Heart left ventricle (tissue), 16 donors: ENCODE results near the gene YTHDC1. TPM values are rescaled to one million over a fixed set of nuclear protein-coding genes. Genes with fewer than 3 reads are reported as not detected.
A peak's percentile ranks its signal among the peaks of the same experiment; 100 is the strongest.

Experiments used
- ATAC-seq, 4 donors: fragments of 200-7000 bp; cut with Tn5 transposase; one replicate each; pipeline ENCODE4 v1.9.1; 2020 to 2022; ENCODE audit warnings: moderate library complexity in 4 of 4, mild to moderate bottlenecking in 3 of 4, moderate number of reproducible peaks in 1 of 4
- DNase-seq, 5 donors: peaks; one replicate each; pipeline ENCODE4 v3.0.0-alpha.2; 2020
- H3K27ac ChIP-seq, 12 donors: fragments of 200-600 bp; sonication (generic) in 4 of 12; one replicate each; pipeline versions ENCODE4 v1.5.0 to v1.8.0; 2016 to 2022; ENCODE audit warnings: mild to moderate bottlenecking in 2 of 12
- H3K27me3 ChIP-seq, 9 donors: fragments of 200-600 bp; sonication (generic) in 2 of 9; one replicate each; pipeline versions ENCODE4 v1.5.1 to v1.8.0; 2016 to 2022; ENCODE audit warnings: mild to moderate bottlenecking in 3 of 9
- H3K36me3 ChIP-seq, 9 donors: fragments of 200-600 bp; sonication (generic) in 2 of 9; one replicate each; pipeline versions ENCODE4 v1.5.0 to v1.8.0; 2018 to 2022; ENCODE audit warnings: mild to moderate bottlenecking in 2 of 9
- H3K4me1 ChIP-seq, 12 donors: fragments of 200-600 bp; sonication (generic) in 4 of 12; one replicate each; pipeline versions ENCODE4 v1.5.0 to v1.8.0; 2016 to 2022; ENCODE audit warnings: mild to moderate bottlenecking in 3 of 12
- H3K4me3 ChIP-seq, 12 donors: fragments of 200-600 bp; sonication (generic) in 4 of 12; one replicate each; pipeline versions ENCODE4 v1.5.0 to v1.8.0; 2017 to 2022; ENCODE audit warnings: mild to moderate bottlenecking in 9 of 12, moderate library complexity in 4 of 12
- H3K9me3 ChIP-seq, 12 donors: fragments of 200-600 bp; sonication (generic) in 4 of 12; one replicate each; pipeline versions ENCODE4 v1.5.0 to v1.8.0; 2016 to 2022; ENCODE audit warnings: mild to moderate bottlenecking in 1 of 12
- POLR2A ChIP-seq, 2 donors: fragments of 450-650 bp; IDR thresholded peaks; one replicate each; pipeline ENCODE4 v1.6.1; 2017; ENCODE audit warnings: antibody characterized with exemption in 2 of 2, mild to moderate bottlenecking in 2 of 2, moderate library complexity in 2 of 2
- WGBS, 4 donors: extraction: QIAGEN DNeasy Blood & Tissue Kit in 2 of 4; methylation state at CpG; one replicate each; pipeline versions ENCODE4 v1.1.5 to v1.1.7; 2013 to 2018; 5-methylcytosine and 5-hydroxymethylcytosine counted together
- intact Hi-C, 10 donors: fragments of 100-400 bp; cut with DNase I; formaldehyde crosslinking; loops; one replicate each; pipeline versions ENCODE4 v1.11.1 to v1.14.2; 2022
- polyA plus RNA-seq, 2 donors: library from polyadenylated mRNA; stranded (reverse); fragments of 200-250 nt; gene quantifications; one replicate each; pipeline ENCODE4 v1.2.3, GENCODE V29; 2013
- total RNA-seq, 9 donors: library from RNA; depleted of rRNA in 2 of 9; stranded (reverse); fragments of >200 nt in 2 of 9; fragmentation: NEBNext Ultra II Directional in 3 of 9; extraction: Animal tissue kit (Norgen Biotek cat#: 25700) in 3 of 9; gene quantifications; one replicate each; pipeline versions ENCODE4 v1.1.0 to v1.2.4, GENCODE V29; 2016 to 2023
- TF ChIP-seq, protein P1 (sequence below), 12 donors: fragments of 200-600 bp; sonication (generic) in 4 of 12; IDR thresholded peaks; one replicate each; pipeline versions ENCODE4 v1.5.0 to v1.8.0; 2018 to 2022; ENCODE audit warnings: antibody characterized with exemption in 12 of 12, mild to moderate bottlenecking in 5 of 12
- donor health status: ischemic (EF 13 %, LVEDD 7.1; RV severe dilation, severe dysfunction).
- donor health status: healthy with polysubstance abuse.
- donor health status: DM: no; HTN: yes; CAD: no.
- donor health status: DM: no; HTN: no; CAD: no.
- donor health status: ischemic (EF 25% LVEDD 6.9; RV normal size, moderate dysfunction).
- donor health status: ischemic (EF 25% LVEDD 5.7; RV mildly dilated, moderate dysfunction).
- donor health status: healthy.
- donor health status: DM: yes; HTN: yes; CAD: no.
- donor health status: ischemic (EF 35%, LVEDD 5.7; RV mildly dilated, moderate dysfunction).
- donor health status: nonischemic (EF 11% LVEDD 7.7; RV severe dilation, severe dysfunction).
- donor health status: DM: yes; HTN: yes; CAD: no.
- donor health status: PGD.
- donor health status: ischemic (EF 29% LVEDD 5.4; RV normal size, mild dysfunction).
- donor health status: nonischemic (EF 23%, LVEDD 6.1; RV moderate dilation, normal function).

YTHDC1 gene
- total and polyA plus RNA-seq, 11 donors = 27.0 to 60.8 (median 42.1) TPM

DNA sequence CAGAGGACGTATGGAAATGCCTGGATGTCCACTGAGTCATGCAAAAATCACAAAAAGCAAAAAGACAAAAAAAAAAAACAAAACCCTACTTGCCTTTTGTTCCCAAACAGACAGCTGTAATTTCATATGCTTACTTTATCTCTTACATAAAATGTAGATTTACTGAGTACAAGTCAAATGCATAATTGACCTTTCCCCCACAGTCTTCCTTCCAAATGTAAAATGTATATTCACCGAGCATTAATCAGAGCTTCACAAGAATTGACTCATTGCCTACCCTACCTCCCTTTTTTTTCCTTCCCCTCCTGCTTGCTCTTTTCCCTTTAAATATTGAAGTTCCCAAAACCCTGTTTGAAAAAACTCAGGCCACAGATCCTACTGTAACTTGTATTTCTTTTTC, 71.9 kb downstream of the YTHDC1 start:
- WGBS, 4 donors = 57 to 79% (median 72%) methylated on average over 2 of the region's 2 CpGs
- ATAC-seq (no peak), DNase-seq (no peak)
- H3K27ac ChIP-seq = no peak overlapping the region
- intact Hi-C loops = loop anchor here in 1 of 10 donors (10.0 kb wide), 1 partner anchor 217 kb away; no protein-coding TSS in a partner anchor
- H3K36me3 ChIP-seq = no peaks in the 10 kb centered on the region
- H3K27me3 ChIP-seq = no peaks in the 10 kb centered on the region
- H3K4me3 ChIP-seq = no peak overlapping the region
- TF ChIP-seq, protein P1, sequence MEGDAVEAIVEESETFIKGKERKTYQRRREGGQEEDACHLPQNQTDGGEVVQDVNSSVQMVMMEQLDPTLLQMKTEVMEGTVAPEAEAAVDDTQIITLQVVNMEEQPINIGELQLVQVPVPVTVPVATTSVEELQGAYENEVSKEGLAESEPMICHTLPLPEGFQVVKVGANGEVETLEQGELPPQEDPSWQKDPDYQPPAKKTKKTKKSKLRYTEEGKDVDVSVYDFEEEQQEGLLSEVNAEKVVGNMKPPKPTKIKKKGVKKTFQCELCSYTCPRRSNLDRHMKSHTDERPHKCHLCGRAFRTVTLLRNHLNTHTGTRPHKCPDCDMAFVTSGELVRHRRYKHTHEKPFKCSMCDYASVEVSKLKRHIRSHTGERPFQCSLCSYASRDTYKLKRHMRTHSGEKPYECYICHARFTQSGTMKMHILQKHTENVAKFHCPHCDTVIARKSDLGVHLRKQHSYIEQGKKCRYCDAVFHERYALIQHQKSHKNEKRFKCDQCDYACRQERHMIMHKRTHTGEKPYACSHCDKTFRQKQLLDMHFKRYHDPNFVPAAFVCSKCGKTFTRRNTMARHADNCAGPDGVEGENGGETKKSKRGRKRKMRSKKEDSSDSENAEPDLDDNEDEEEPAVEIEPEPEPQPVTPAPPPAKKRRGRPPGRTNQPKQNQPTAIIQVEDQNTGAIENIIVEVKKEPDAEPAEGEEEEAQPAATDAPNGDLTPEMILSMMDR (IDR thresholded peaks at IDR 0.05) = no peak
- no peaks in the 10 kb centered on the region for H3K4me1 ChIP-seq
- no peaks in the 10 kb centered on the region for H3K9me3 ChIP-seq

- H3K36me3 ChIP-seq = no peaks in the 10 kb centered on the region
- H3K27ac ChIP-seq = no peak overlapping the region
- no peaks in the 10 kb centered on the region for H3K27me3 ChIP-seq
- DNase-seq (no peak), ATAC-seq (no peak)
- H3K9me3 ChIP-seq = no peaks in the 10 kb centered on the region
- WGBS, 4 donors = 45 to 71% (median 52%) methylated on average over 2 of the region's 2 CpGs
- H3K4me1 ChIP-seq = no peaks in the 10 kb centered on the region
- no peak overlapping the region for H3K4me3 ChIP-seq
- TF ChIP-seq POLR2A (IDR thresholded peaks at IDR 0.05) = no peak
- TF ChIP-seq, protein P1 (IDR thresholded peaks at IDR 0.05) = no peak
- intact Hi-C loops = loop anchor here in 1 of 10 donors (10.0 kb wide), 1 partner anchor 217 kb away; no protein-coding TSS in a partner anchor
Observed at GRCh38 chr4:68277627-68278026, 72.3 kb downstream of the YTHDC1 start.

GRCh38 chr4:68272860-68273259, 77.0 kb downstream of the YTHDC1 start:
- ATAC-seq (no peak), DNase-seq (no peak)
- TF ChIP-seq POLR2A (IDR thresholded peaks at IDR 0.05) = no peak
- TF ChIP-seq, protein P1 (IDR thresholded peaks at IDR 0.05) = no peak
- H3K27me3 ChIP-seq = no peaks in the 10 kb centered on the region
- H3K4me1 ChIP-seq = peaks cover 0 to 6% (median 0%) of the 10 kb centered on the region in 12 donors
- intact Hi-C loops = loop anchor here in 8 of 10 donors (1.0 to 10.0 kb wide), 4 partner anchors 102 to 222 kb away; no protein-coding TSS in a partner anchor
- no peak overlapping the region for H3K4me3 ChIP-seq
- H3K36me3 ChIP-seq = no peaks in the 10 kb centered on the region
- H3K27ac ChIP-seq = no peak overlapping the region
- WGBS, 4 donors = 76 to 81% (median 79%) methylated on average over 2 of the region's 2 CpGs
- no peaks in the 10 kb centered on the region for H3K9me3 ChIP-seq

- DNase-seq = no peak
- Histone ChIP-seq H3K9me3 (no peaks in the 10 kb centered on the region), H3K27me3 (no peaks in the 10 kb centered on the region), H3K4me3 (peak overlapping the region in 7 of 12 donors; percentile 5 to 35 (median 22)), H3K27ac (no peak overlapping the region), H3K4me1 (peaks cover 0 to 6% (median 0%) of the 10 kb centered on the region in 12 donors), H3K36me3 (no peaks in the 10 kb centered on the region)
- ATAC-seq = no peak
- WGBS, 4 donors = 35 to 69% (median 48%) methylated on average over 2 of the region's 2 CpGs
- intact Hi-C loops = loop anchor here in 8 of 10 donors (1.0 to 10.0 kb wide), 4 partner anchors 102 to 222 kb away; no protein-coding TSS in a partner anchor
- TF ChIP-seq, protein P1 (IDR thresholded peaks at IDR 0.05) = no peak
- no peak for TF ChIP-seq POLR2A (IDR thresholded peaks at IDR 0.05)
Observed at GRCh38 chr4:68272380-68272779, 77.5 kb downstream of the YTHDC1 start.
